IMR-90 (cell line): Measurements from ENCODE around the gene TMPRSS12. TPM values are rescaled to one million over a fixed set of nuclear protein-coding genes. Genes with fewer than 3 reads are reported as not detected.

Experiments
- ATAC-seq: fragments of 200-7000 bp; cut with Tn5 transposase; 2 replicates; pipeline ENCODE4 v1.9.1; 2020; ENCODE audit warnings: low read depth, mild to moderate bottlenecking, moderate library complexity
- BruUV-seq: library from RNA; stranded (reverse); fragments of 400-500 nt; replicated peaks from 2 replicates; lab custom pipeline; 2021; lab: Mats Ljungman, UMichigan
- CTCF ChIA-PET: fragments of 300-600 bp; formaldehyde crosslinking; extraction: SDS; loops from one replicate; lab custom pipeline; 2021; ENCODE audit warnings: antibody characterized with exemption; lab: Yijun Ruan, JAX
- POLR2A ChIA-PET: fragments of 300-600 bp; sonication (Branson Sonifier 250); formaldehyde crosslinking; loops from one replicate; lab custom pipeline; 2022; ENCODE audit warnings: antibody characterized with exemption; ENCODE audit not compliant: unreplicated experiment; lab: Charles Lee
- DNase-seq: peaks from one replicate; pipeline ENCODE4 v3.0.0; 2013
- H2AFZ ChIP-seq: replicated peaks from 2 replicates; pipeline ENCODE3; 2013; ENCODE audit warnings: low read length, mild to moderate bottlenecking; ENCODE audit not compliant: poor library complexity
- H2AK5ac ChIP-seq: 2 replicates; pipeline ENCODE4 v1.6.1; 2013; ENCODE audit warnings: low read depth, low read length, inconsistent platforms
- H2AK9ac ChIP-seq: replicated peaks from 2 replicates; pipeline ENCODE3; 2013; ENCODE audit warnings: mild to moderate bottlenecking, low read depth, low read length, moderate library complexity; ENCODE audit not compliant: poor library complexity
- H2BK120ac ChIP-seq: 2 replicates; pipeline ENCODE4 v1.6.1; 2013; ENCODE audit warnings: low read depth, low read length, inconsistent platforms
- H2BK15ac ChIP-seq: 3 replicates; pipeline ENCODE4 v1.6.1; 2013; ENCODE audit warnings: low read depth, low read length, inconsistent platforms
- H2BK20ac ChIP-seq: 2 replicates; pipeline ENCODE4 v1.6.1; 2013; ENCODE audit warnings: low read depth, mild to moderate bottlenecking, inconsistent platforms, low read length, moderate library complexity
- H2BK5ac ChIP-seq: 2 replicates; pipeline ENCODE4 v1.6.1; 2013; ENCODE audit warnings: mild to moderate bottlenecking, low read depth, low read length, inconsistent platforms; ENCODE audit not compliant: poor library complexity, severe bottlenecking
- H3K14ac ChIP-seq: replicated peaks from 2 replicates; pipeline ENCODE4 v1.6.1; 2013; ENCODE audit warnings: low read depth, low read length, inconsistent platforms
- H3K18ac ChIP-seq: 2 replicates; pipeline ENCODE4 v1.6.1; 2013; ENCODE audit warnings: low read depth, low read length, control low read depth
- H3K23ac ChIP-seq: 2 replicates; pipeline ENCODE4 v1.6.1; 2013; ENCODE audit warnings: low read depth, low read length, inconsistent platforms
- H3K27ac ChIP-seq: 2 replicates; pipeline ENCODE4 v1.5.1; 2013; ENCODE audit warnings: mild to moderate bottlenecking, control low read depth, low read length; ENCODE audit not compliant: insufficient read depth
- H3K27me3 ChIP-seq: 2 replicates; pipeline ENCODE4 v1.6.1; 2013; ENCODE audit warnings: low read length; ENCODE audit not compliant: control insufficient read depth, insufficient read depth
- H3K36me3 ChIP-seq: 2 replicates; pipeline ENCODE4 v1.6.1; 2013; ENCODE audit warnings: low read length, mixed read lengths; ENCODE audit not compliant: control insufficient read depth, insufficient read depth
- H3K4ac ChIP-seq: 2 replicates; pipeline ENCODE4 v1.6.1; 2013; ENCODE audit warnings: low read depth, low read length, inconsistent platforms
- H3K4me1 ChIP-seq: 2 replicates; pipeline ENCODE4 v1.6.1; 2013; ENCODE audit warnings: low read length, mixed read lengths; ENCODE audit not compliant: control insufficient read depth, insufficient read depth
- H3K4me2 ChIP-seq: 2 replicates; pipeline ENCODE4 v1.6.1; 2013; ENCODE audit warnings: low read depth, mild to moderate bottlenecking, control low read depth, low read length, moderate library complexity
- H3K4me3 ChIP-seq: 2 replicates; pipeline ENCODE4 v1.5.1; 2013; ENCODE audit warnings: low read depth, mild to moderate bottlenecking, control low read depth, low read length, moderate library complexity; ENCODE audit not compliant: insufficient read depth
- H3K56ac ChIP-seq: 2 replicates; pipeline ENCODE4 v1.6.1; 2013; ENCODE audit warnings: low read length, inconsistent platforms; ENCODE audit not compliant: insufficient read depth; ENCODE audit errors: extremely low read depth
- H3K79me1 ChIP-seq, 2 experiments: 2 replicates each; pipeline ENCODE4 v1.6.1; 2013; ENCODE audit warnings: low read length in 2 of 2, inconsistent platforms in 1 of 2, low read depth in 1 of 2
- H3K9ac ChIP-seq: 2 replicates; pipeline ENCODE4 v1.6.1; 2013; ENCODE audit warnings: low read depth, low read length, control low read depth
- H3K9me1 ChIP-seq: 2 replicates; pipeline ENCODE4 v1.6.1; 2013; ENCODE audit warnings: low read length, inconsistent platforms; ENCODE audit not compliant: insufficient read depth
- H3K9me3 ChIP-seq: 2 replicates; pipeline ENCODE4 v1.6.1; 2013; ENCODE audit warnings: low read length; ENCODE audit not compliant: control insufficient read depth, insufficient read depth
- H4K20me1 ChIP-seq: 2 replicates; pipeline ENCODE4 v1.6.1; 2013; ENCODE audit warnings: low read length, inconsistent platforms; ENCODE audit not compliant: insufficient read depth
- H4K5ac ChIP-seq: 2 replicates; pipeline ENCODE4 v1.6.1; 2013; ENCODE audit warnings: mild to moderate bottlenecking, low read depth, low read length, control low read depth
- H4K8ac ChIP-seq, 2 experiments: 2 replicates each; pipeline ENCODE4 v1.6.1; 2013; ENCODE audit warnings: low read depth in 2 of 2, low read length in 2 of 2, control low read depth in 1 of 2, inconsistent platforms in 1 of 2
- H4K91ac ChIP-seq: 2 replicates; pipeline ENCODE4 v1.6.1; 2013; ENCODE audit warnings: low read depth, low read length, inconsistent platforms; ENCODE audit not compliant: insufficient read depth
- BHLHE40 ChIP-seq: fragments of 150-350 bp; IDR thresholded peaks from 2 replicates; pipeline ENCODE4 v1.6.1; 2016; ENCODE audit warnings: mild to moderate bottlenecking, low read depth, low read length
- CEBPB ChIP-seq: IDR thresholded peaks from 2 replicates; pipeline ENCODE4 v1.6.1; 2012; ENCODE audit warnings: low read depth, low read length, improper control_type of control experiment
- CHD1 ChIP-seq: IDR thresholded peaks from 2 replicates; pipeline ENCODE4 v1.6.1; 2012; ENCODE audit warnings: low read depth, low read length, improper control_type of control experiment
- FOS ChIP-seq: fragments of 150-350 bp; IDR thresholded peaks from 2 replicates; pipeline ENCODE4 v1.6.1; 2016; ENCODE audit warnings: low read depth, low read length
- MAFK ChIP-seq: IDR thresholded peaks from 2 replicates; pipeline ENCODE4 v1.6.1; 2012; ENCODE audit warnings: low read depth, low read length, improper control_type of control experiment
- MAZ ChIP-seq: IDR thresholded peaks from 2 replicates; pipeline ENCODE4 v1.6.1; 2012; ENCODE audit warnings: low read depth, mild to moderate bottlenecking, low read length, improper control_type of control experiment, moderate library complexity, borderline replicate concordance
- MXI1 ChIP-seq: IDR thresholded peaks from 2 replicates; pipeline ENCODE4 v1.6.1; 2012; ENCODE audit warnings: low read depth, mild to moderate bottlenecking, low read length, moderate library complexity, borderline replicate concordance
- NFE2L2 ChIP-seq: fragments of 150-350 bp; IDR thresholded peaks from 2 replicates; pipeline ENCODE4 v1.6.1; 2016; ENCODE audit warnings: low read depth, mild to moderate bottlenecking, low read length
- POLR2A ChIP-seq: IDR thresholded peaks from 2 replicates; pipeline ENCODE4 v1.6.1; 2012; ENCODE audit warnings: mild to moderate bottlenecking, low read depth, low read length
- RAD21 ChIP-seq: IDR thresholded peaks from 2 replicates; pipeline ENCODE4 v1.6.1; 2012; ENCODE audit warnings: low read length, improper control_type of control experiment
- RCOR1 ChIP-seq: IDR thresholded peaks from 2 replicates; pipeline ENCODE4 v1.6.1; 2012; ENCODE audit warnings: mild to moderate bottlenecking, low read length, improper control_type of control experiment; ENCODE audit not compliant: insufficient replicate concordance
- RFX5 ChIP-seq: IDR thresholded peaks from 2 replicates; pipeline ENCODE4 v1.8.0; 2012; ENCODE audit warnings: low read depth, mild to moderate bottlenecking, low read length, moderate library complexity
- SMC3 ChIP-seq: fragments of 150-350 bp; IDR thresholded peaks from 2 replicates; pipeline ENCODE4 v1.6.1; 2016; ENCODE audit warnings: low read depth, mild to moderate bottlenecking, antibody characterized with exemption, low read length, moderate library complexity
- WGBS, 2 experiments: methylation state at CpG; one replicate each; pipeline versions ENCODE4 v1.1.5 to v1.1.7; 2013; ENCODE audit warnings: missing lambda C conversion rate in 2 of 2; ENCODE audit not compliant: insufficient read length in 1 of 2; ENCODE audit errors: extremely low coverage in 2 of 2; 5-methylcytosine and 5-hydroxymethylcytosine counted together
- dilution Hi-C: fragments of 300-500 bp; cut with HindIII; formaldehyde crosslinking; loops from one replicate; pipeline ENCODE4 v1.14.3; 2018; ENCODE audit warnings: low sequenced_read_pairs; ENCODE audit not compliant: unreplicated experiment
- in situ Hi-C: fragments of 300-500 bp; cut with MboI; formaldehyde crosslinking; loops from 3 replicates; pipeline ENCODE4 v1.14.3; 2019; ENCODE audit warnings: low sequenced_read_pairs, inconsistent platforms, mixed read lengths
- intact Hi-C: fragments of 100-400 bp; cut with micrococcal nuclease; formaldehyde crosslinking; loops from 2 replicates; pipeline ENCODE4 v1.10.0; 2022
- polyA plus RNA-seq, 3 experiments: library from polyadenylated mRNA; depleted of rRNA; stranded (reverse); fragments of >200 nt; gene quantifications; 2 replicates each; pipeline ENCODE4 v1.2.3, GENCODE V29; 2012; ENCODE audit warnings: low replicate concordance in 1 of 3
- total RNA-seq: library from RNA; depleted of rRNA; stranded (reverse); fragments of >200 nt; gene quantifications from 2 replicates; pipeline ENCODE4 v1.2.3, GENCODE V29; 2012
- TF ChIP-seq, protein P1 (sequence below): conservative IDR thresholded peaks from 2 replicates; pipeline ENCODE4 v1.5.1; 2012; ENCODE audit warnings: mild to moderate bottlenecking, low read depth, low read length, improper control_type of control experiment
- TF ChIP-seq, protein P2 (sequence below): fragments of 150-350 bp; IDR thresholded peaks from 2 replicates; pipeline ENCODE4 v1.6.1; 2016; ENCODE audit warnings: low read depth, mild to moderate bottlenecking, low read length, moderate library complexity, borderline replicate concordance
- TF ChIP-seq, protein P3 (sequence below): fragments of 150-350 bp; IDR thresholded peaks from 2 replicates; pipeline ENCODE4 v1.6.1; 2017; ENCODE audit warnings: mild to moderate bottlenecking, antibody characterized with exemption, low read length, low read depth

The TMPRSS12 gene
- total and polyA plus RNA-seq, 2 of the 4 experiments (the other 2 are of a cell fraction), result not detected

DNA sequence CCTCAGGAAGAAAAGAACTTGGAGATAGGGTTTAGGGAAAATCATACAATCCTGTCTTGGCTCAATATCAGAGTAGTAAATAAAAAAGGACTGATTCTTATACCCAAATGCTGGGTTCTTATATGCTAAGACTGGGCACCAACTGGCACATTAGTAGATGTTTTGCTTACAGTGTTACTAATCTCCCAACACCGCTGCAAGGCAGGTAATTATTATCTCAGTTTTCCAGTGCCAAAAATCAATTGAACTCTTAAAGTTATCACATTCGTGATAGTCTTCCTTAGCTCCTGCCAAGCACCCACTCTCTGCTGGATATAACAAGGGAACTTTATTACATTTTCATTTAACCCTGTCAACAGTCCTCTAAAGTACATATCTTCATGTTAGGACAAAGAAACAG is 84.6 kb downstream of the TMPRSS12 start:
- no peak overlapping the region for H3K18ac ChIP-seq
- in situ Hi-C loops, result no loop called here
- H3K23ac ChIP-seq, result no peak overlapping the region
- no peak overlapping the region for H2AK5ac ChIP-seq
- H4K91ac ChIP-seq, result no peak overlapping the region
- no peak overlapping the region for H2BK120ac ChIP-seq
- H3K9ac ChIP-seq, result no peak overlapping the region
- H2BK15ac ChIP-seq, result no peak overlapping the region
- DNase-seq (no peak), ATAC-seq (no peak)
- H2AK9ac ChIP-seq, result no peak overlapping the region
- H3K14ac ChIP-seq, result no peak overlapping the region
- no peaks in the 10 kb centered on the region for H3K36me3 ChIP-seq
- H2BK20ac ChIP-seq, result no peak overlapping the region
- no peak overlapping the region for H3K27ac ChIP-seq
- 0 out of 4 replicates have a peak, but pooled peaks cover 0 to 5% of the 10 kb centered on the region in 2 experiments for H3K79me1 ChIP-seq
- H3K4ac ChIP-seq, result no peak overlapping the region
- no peak overlapping the region; the same call in 1 of the 2 replicates for H3K4me2 ChIP-seq
- no peak overlapping the region for H3K56ac ChIP-seq
- dilution Hi-C loops, result no loop called here
- 0 out of 2 replicates have a peak, but pooled peaks cover 4% of the 10 kb centered on the region for H3K9me1 ChIP-seq
- ChIA-PET CTCF (no interaction called here), POLR2A (no interaction called here)
- H4K5ac ChIP-seq, result no peak overlapping the region
- peaks cover 13% of the 10 kb centered on the region for H3K4me1 ChIP-seq
- no TSS peak for BruUV-seq
- H4K20me1 ChIP-seq, result no peaks in the 10 kb centered on the region
- no peak overlapping the region for H2AFZ ChIP-seq
- no peaks in the 10 kb centered on the region for H3K9me3 ChIP-seq
- intact Hi-C loops, result no loop called here
- H4K8ac ChIP-seq, result no peak overlapping the region
- H3K27me3 ChIP-seq, result no peaks in the 10 kb centered on the region
- no peak overlapping the region for H3K4me3 ChIP-seq
- WGBS, 2 experiments, result no CpG with 5 or more reads among the region's 2 CpGs
- TF ChIP-seq, protein P1, sequence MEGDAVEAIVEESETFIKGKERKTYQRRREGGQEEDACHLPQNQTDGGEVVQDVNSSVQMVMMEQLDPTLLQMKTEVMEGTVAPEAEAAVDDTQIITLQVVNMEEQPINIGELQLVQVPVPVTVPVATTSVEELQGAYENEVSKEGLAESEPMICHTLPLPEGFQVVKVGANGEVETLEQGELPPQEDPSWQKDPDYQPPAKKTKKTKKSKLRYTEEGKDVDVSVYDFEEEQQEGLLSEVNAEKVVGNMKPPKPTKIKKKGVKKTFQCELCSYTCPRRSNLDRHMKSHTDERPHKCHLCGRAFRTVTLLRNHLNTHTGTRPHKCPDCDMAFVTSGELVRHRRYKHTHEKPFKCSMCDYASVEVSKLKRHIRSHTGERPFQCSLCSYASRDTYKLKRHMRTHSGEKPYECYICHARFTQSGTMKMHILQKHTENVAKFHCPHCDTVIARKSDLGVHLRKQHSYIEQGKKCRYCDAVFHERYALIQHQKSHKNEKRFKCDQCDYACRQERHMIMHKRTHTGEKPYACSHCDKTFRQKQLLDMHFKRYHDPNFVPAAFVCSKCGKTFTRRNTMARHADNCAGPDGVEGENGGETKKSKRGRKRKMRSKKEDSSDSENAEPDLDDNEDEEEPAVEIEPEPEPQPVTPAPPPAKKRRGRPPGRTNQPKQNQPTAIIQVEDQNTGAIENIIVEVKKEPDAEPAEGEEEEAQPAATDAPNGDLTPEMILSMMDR, result no peak
- TF ChIP-seq MAZ, result no peak
- no peak for TF ChIP-seq RCOR1
- no peak for TF ChIP-seq SMC3
- no peak for TF ChIP-seq NFE2L2
- TF ChIP-seq, protein P2, sequence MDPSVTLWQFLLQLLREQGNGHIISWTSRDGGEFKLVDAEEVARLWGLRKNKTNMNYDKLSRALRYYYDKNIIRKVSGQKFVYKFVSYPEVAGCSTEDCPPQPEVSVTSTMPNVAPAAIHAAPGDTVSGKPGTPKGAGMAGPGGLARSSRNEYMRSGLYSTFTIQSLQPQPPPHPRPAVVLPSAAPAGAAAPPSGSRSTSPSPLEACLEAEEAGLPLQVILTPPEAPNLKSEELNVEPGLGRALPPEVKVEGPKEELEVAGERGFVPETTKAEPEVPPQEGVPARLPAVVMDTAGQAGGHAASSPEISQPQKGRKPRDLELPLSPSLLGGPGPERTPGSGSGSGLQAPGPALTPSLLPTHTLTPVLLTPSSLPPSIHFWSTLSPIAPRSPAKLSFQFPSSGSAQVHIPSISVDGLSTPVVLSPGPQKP, result no peak
- no peak for TF ChIP-seq FOS
- TF ChIP-seq MAFK, result no peak
- TF ChIP-seq, protein P3, sequence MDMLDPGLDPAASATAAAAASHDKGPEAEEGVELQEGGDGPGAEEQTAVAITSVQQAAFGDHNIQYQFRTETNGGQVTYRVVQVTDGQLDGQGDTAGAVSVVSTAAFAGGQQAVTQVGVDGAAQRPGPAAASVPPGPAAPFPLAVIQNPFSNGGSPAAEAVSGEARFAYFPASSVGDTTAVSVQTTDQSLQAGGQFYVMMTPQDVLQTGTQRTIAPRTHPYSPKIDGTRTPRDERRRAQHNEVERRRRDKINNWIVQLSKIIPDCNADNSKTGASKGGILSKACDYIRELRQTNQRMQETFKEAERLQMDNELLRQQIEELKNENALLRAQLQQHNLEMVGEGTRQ, result no peak
- no peak for TF ChIP-seq RFX5
- TF ChIP-seq CEBPB, result no peak
- no peak for TF ChIP-seq CHD1
- TF ChIP-seq MXI1, result no peak
- no peak for TF ChIP-seq RAD21
- TF ChIP-seq POLR2A, result no peak
- TF ChIP-seq BHLHE40, result no peak
- H2BK5ac ChIP-seq, result no peak overlapping the region
